ENCODE results near the gene ARF6.

DNA sequence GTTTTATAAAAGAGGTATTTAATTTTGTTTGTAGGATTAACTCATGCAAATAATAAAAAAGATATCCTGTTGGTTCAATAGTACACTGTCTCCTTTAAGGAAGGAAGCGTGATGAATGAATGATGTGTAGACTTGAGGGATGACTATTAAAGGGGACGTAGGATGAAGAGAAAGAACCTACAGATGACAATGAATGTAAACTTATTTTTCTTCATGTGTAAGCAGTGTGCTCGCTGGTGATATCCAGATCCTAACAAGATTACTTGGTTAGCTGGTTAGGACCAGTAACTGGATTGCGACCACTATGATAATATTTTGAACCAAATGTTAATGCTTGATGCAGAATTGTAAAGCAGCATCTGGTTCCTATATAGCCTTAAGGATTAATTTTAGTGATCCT is 2.6 kb downstream of the ARF6 start:
- TF ChIP-seq ZNF565 (CRISPR knock-in tag; conservative IDR thresholded peaks at IDR 0.05; ENCODE audit: low read depth) = no peak
- TF ChIP-seq, protein P1, sequence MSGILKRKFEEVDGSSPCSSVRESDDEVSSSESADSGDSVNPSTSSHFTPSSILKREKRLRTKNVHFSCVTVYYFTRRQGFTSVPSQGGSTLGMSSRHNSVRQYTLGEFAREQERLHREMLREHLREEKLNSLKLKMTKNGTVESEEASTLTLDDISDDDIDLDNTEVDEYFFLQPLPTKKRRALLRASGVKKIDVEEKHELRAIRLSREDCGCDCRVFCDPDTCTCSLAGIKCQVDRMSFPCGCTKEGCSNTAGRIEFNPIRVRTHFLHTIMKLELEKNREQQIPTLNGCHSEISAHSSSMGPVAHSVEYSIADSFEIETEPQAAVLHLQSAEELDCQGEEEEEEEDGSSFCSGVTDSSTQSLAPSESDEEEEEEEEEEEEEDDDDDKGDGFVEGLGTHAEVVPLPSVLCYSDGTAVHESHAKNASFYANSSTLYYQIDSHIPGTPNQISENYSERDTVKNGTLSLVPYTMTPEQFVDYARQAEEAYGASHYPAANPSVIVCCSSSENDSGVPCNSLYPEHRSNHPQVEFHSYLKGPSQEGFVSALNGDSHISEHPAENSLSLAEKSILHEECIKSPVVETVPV (CRISPR knock-in tag; IDR thresholded peaks at IDR 0.05) = no peak
- no peak for TF ChIP-seq ARNTL (CRISPR knock-in tag; IDR thresholded peaks at IDR 0.05; ENCODE audit: borderline replicate concordance, low read depth)
- TF ChIP-seq, protein P2, sequence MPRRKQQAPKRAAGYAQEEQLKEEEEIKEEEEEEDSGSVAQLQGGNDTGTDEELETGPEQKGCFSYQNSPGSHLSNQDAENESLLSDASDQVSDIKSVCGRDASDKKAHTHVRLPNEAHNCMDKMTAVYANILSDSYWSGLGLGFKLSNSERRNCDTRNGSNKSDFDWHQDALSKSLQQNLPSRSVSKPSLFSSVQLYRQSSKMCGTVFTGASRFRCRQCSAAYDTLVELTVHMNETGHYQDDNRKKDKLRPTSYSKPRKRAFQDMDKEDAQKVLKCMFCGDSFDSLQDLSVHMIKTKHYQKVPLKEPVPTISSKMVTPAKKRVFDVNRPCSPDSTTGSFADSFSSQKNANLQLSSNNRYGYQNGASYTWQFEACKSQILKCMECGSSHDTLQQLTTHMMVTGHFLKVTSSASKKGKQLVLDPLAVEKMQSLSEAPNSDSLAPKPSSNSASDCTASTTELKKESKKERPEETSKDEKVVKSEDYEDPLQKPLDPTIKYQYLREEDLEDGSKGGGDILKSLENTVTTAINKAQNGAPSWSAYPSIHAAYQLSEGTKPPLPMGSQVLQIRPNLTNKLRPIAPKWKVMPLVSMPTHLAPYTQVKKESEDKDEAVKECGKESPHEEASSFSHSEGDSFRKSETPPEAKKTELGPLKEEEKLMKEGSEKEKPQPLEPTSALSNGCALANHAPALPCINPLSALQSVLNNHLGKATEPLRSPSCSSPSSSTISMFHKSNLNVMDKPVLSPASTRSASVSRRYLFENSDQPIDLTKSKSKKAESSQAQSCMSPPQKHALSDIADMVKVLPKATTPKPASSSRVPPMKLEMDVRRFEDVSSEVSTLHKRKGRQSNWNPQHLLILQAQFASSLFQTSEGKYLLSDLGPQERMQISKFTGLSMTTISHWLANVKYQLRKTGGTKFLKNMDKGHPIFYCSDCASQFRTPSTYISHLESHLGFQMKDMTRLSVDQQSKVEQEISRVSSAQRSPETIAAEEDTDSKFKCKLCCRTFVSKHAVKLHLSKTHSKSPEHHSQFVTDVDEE (CRISPR knock-in tag; IDR thresholded peaks at IDR 0.05) = no peak
- no peak for TF ChIP-seq GLIS3 (CRISPR knock-in tag; IDR thresholded peaks at IDR 0.05)
- no peak for TF ChIP-seq TOX (CRISPR knock-in tag; IDR thresholded peaks at IDR 0.05; ENCODE audit: borderline replicate concordance)
